ENCODE data around the gene ACE.
A peak's percentile ranks its signal among the peaks of the same experiment; 100 is the strongest.

The ACE gene

GRCh38 chr17:63476854-63477479 is at the start of gene ACE:
TSS of gene ACE (plus strand) at chr17:63477061. CDS start at chr17:63477095, 34 bp downstream.
- DNase-seq (ENCODE audit: low read depth), result peak; percentile 33
- H3K4me3 ChIP-seq (ENCODE audit: low read depth, low read length), result peak within 1 kb of the TSS; percentile 55
- TF ChIP-seq CTCF (conservative IDR thresholded peaks at IDR 0.05; ENCODE audit: low read depth, low read length), result no peak

GRCh38 chr17:63429766-63430165 is 47.1 kb upstream of the ACE start:
- no peak for TF ChIP-seq CTCF (conservative IDR thresholded peaks at IDR 0.05; ENCODE audit: low read depth, low read length)
- DNase-seq (ENCODE audit: low read depth), result no peak
- H3K4me3 ChIP-seq (ENCODE audit: low read depth, low read length), result no peak overlapping the region

- DNase-seq (ENCODE audit: low read depth), result no peak
- H3K4me3 ChIP-seq (ENCODE audit: low read depth, low read length), result no peak overlapping the region
- no peak for TF ChIP-seq CTCF (conservative IDR thresholded peaks at IDR 0.05; ENCODE audit: low read depth, low read length)
These were observed 46.6 kb upstream of the ACE start for GRCh38 chr17:63430223-63430622.

- no peak for TF ChIP-seq CTCF (conservative IDR thresholded peaks at IDR 0.05; ENCODE audit: low read depth, low read length)
- H3K4me3 ChIP-seq (ENCODE audit: low read depth, low read length), result no peak overlapping the region
- no peak for DNase-seq (ENCODE audit: low read depth)
These were observed 45.3 kb upstream of the ACE start for GRCh38 chr17:63431618-63431938.

- peak; percentile 52 for DNase-seq (ENCODE audit: low read depth)
- no peak for TF ChIP-seq CTCF (conservative IDR thresholded peaks at IDR 0.05; ENCODE audit: low read depth, low read length)
- no peak overlapping the region for H3K4me3 ChIP-seq (ENCODE audit: low read depth, low read length)
These were observed 44.7 kb upstream of the ACE start for GRCh38 chr17:63431939-63432804.

GRCh38 chr17:63433746-63434591 is 42.9 kb upstream of the ACE start:
- peak; percentile 36 for TF ChIP-seq CTCF (conservative IDR thresholded peaks at IDR 0.05; ENCODE audit: low read depth, low read length)
- DNase-seq (ENCODE audit: low read depth), result peak; percentile 97
- no peak overlapping the region for H3K4me3 ChIP-seq (ENCODE audit: low read depth, low read length)

Data from choroid plexus epithelial cell (primary cell).